Natural killer cell (primary cell): ENCODE data around the gene HADH. TPM values are rescaled to one million over a fixed set of nuclear protein-coding genes. Genes with fewer than 3 reads are reported as not detected.

Source experiments
- ATAC-seq, 3 donors: fragments of 150-1000 bp in 2 of 3; fragments of 200-7000 bp in 1 of 3; cut with Tn5 transposase; 1 replicate in 1 of 3; 2 replicates in 2 of 3; pipeline ENCODE4 v1.10.0; 2021; ENCODE audit warnings: mild to moderate bottlenecking in 2 of 3, moderate library complexity in 2 of 3
- DNase-seq, 2 donors: peaks; one replicate each; pipeline versions ENCODE4 v3.0.0 to v3.0.0-alpha.2; 2013 to 2021; ENCODE audit warnings: mixed read lengths in 1 of 2
- H3K27ac ChIP-seq: one replicate; pipeline ENCODE4 v1.5.1; 2013; ENCODE audit warnings: mild to moderate bottlenecking, low read length
- H3K27me3 ChIP-seq: one replicate; pipeline ENCODE4 v1.6.1; 2013; ENCODE audit warnings: low read length; ENCODE audit not compliant: control insufficient read depth, insufficient read depth
- H3K36me3 ChIP-seq: one replicate; pipeline ENCODE4 v1.6.1; 2013; ENCODE audit warnings: low read length; ENCODE audit not compliant: control insufficient read depth, insufficient read depth
- H3K4me1 ChIP-seq: one replicate; pipeline ENCODE4 v1.6.1; 2013; ENCODE audit warnings: low read length; ENCODE audit not compliant: control insufficient read depth, insufficient read depth
- H3K4me3 ChIP-seq: one replicate; pipeline ENCODE4 v1.5.1; 2013; ENCODE audit warnings: low read length
- H3K9me3 ChIP-seq: one replicate; pipeline ENCODE4 v1.6.1; 2013; ENCODE audit warnings: low read length; ENCODE audit not compliant: control insufficient read depth, insufficient read depth
- H3K27ac Mint-ChIP-seq, 2 donors: one replicate each; pipeline ENCODE4 v1.8.0; 2022; ENCODE audit warnings: mild to moderate bottlenecking in 2 of 2, mixed read lengths in 2 of 2, moderate library complexity in 1 of 2
- H3K27me3 Mint-ChIP-seq, 2 donors: one replicate each; pipeline ENCODE4 v1.8.0; 2022; ENCODE audit warnings: low read depth in 2 of 2, mixed read lengths in 2 of 2
- H3K36me3 Mint-ChIP-seq: one replicate; pipeline ENCODE4 v1.8.0; 2022; ENCODE audit warnings: mixed read lengths
- H3K4me1 Mint-ChIP-seq, 2 donors: one replicate each; pipeline ENCODE4 v1.8.0; 2022; ENCODE audit warnings: mixed read lengths in 2 of 2
- H3K4me3 Mint-ChIP-seq: one replicate; pipeline ENCODE4 v1.8.0; 2022; ENCODE audit warnings: mild to moderate bottlenecking, moderate library complexity, mixed read lengths
- H3K9me3 Mint-ChIP-seq, 2 donors: one replicate each; pipeline ENCODE4 v1.8.0; 2022; ENCODE audit warnings: mixed read lengths in 2 of 2
- WGBS: methylation state at CpG from one replicate; pipeline ENCODE4 v1.1.7; 2013; ENCODE audit warnings: missing lambda C conversion rate; ENCODE audit not compliant: insufficient coverage; 5-methylcytosine and 5-hydroxymethylcytosine counted together
- intact Hi-C: fragments of 100-400 bp; cut with micrococcal nuclease; formaldehyde crosslinking; loops from one replicate; pipeline ENCODE4 v1.14.2; 2022
- total RNA-seq, 4 donors: library from RNA; stranded (reverse); fragments of 120-200 nt in 1 of 4; gene quantifications; one replicate each; pipeline versions ENCODE4 v1.2.3 to v1.2.4, GENCODE V29; 2013 to 2022
- TF ChIP-seq, protein P1 (sequence below): fragments of 200-600 bp; IDR thresholded peaks from one replicate; pipeline ENCODE4 v1.8.0; 2022; ENCODE audit warnings: antibody characterized with exemption

HADH gene
- total RNA-seq, 3 donors from 2014 or later (not counting 1 experiment from before 2014, with no cell fraction given), result 9.1 to 16.5 (median 14.4) TPM

DNA sequence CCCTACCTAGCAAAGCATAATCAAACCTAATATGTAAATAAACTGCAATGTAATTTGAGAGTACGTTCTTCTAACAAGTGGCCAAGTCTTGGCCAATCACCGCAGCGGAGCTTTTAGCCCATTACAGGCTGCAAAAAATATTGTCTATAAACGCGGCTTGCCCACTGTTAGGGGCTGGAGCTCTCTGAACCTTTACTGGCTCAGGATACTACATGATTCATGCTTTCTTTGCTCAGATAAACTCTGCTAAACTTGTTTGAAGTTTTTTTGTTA, 990 bp upstream of the HADH start:
- no peak for ATAC-seq
- H3K27ac Mint-ChIP-seq, result peak overlapping the region; percentile 89 to 94
- no peak overlapping the region for H3K27ac ChIP-seq

DNA sequence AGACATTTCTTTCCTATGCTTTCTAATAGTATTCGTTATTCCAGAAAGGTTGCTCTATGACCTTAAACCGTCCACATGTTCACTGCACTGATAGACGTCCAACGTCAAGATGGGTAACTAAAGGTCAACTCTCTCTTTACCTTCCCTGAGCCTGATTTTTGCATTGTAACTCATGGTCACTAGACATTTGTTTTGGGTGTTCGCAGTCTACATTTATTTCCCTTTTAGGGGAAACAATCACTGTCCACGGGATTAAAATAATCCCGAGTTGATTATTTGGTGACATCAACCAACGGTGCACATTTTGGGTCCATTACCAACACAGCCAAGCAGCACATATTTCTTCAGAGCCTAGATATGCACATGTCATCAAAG, 540 bp upstream of the HADH start:
- Mint-ChIP-seq H3K27ac (peak overlapping the region; percentile 89 to 94), H3K36me3 (no peaks in the 10 kb centered on the region), H3K27me3 (no peaks in the 10 kb centered on the region), H3K4me3 (peak overlapping the region; percentile 89), H3K4me1 (peaks cover 24 to 28% of the 10 kb centered on the region in 2 donors), H3K9me3 (no peaks in the 10 kb centered on the region)
- Histone ChIP-seq H3K27ac (peak overlapping the region; percentile 41), H3K36me3 (no peaks in the 10 kb centered on the region), H3K27me3 (no peaks in the 10 kb centered on the region), H3K4me3 (peak overlapping the region; percentile 46), H3K9me3 (no peaks in the 10 kb centered on the region), H3K4me1 (peaks cover 10% of the 10 kb centered on the region)
- intact Hi-C loops, result loop anchor here (1.0 to 5.0 kb wide), 3 partner anchors 58 to 631 kb away; partner anchors contain the start of genes CYP2U1, PAPSS1 and RPL34
- ATAC-seq (peak in 1 of 3 donors; percentile 2), DNase-seq (no peak)
- TF ChIP-seq, protein P1, sequence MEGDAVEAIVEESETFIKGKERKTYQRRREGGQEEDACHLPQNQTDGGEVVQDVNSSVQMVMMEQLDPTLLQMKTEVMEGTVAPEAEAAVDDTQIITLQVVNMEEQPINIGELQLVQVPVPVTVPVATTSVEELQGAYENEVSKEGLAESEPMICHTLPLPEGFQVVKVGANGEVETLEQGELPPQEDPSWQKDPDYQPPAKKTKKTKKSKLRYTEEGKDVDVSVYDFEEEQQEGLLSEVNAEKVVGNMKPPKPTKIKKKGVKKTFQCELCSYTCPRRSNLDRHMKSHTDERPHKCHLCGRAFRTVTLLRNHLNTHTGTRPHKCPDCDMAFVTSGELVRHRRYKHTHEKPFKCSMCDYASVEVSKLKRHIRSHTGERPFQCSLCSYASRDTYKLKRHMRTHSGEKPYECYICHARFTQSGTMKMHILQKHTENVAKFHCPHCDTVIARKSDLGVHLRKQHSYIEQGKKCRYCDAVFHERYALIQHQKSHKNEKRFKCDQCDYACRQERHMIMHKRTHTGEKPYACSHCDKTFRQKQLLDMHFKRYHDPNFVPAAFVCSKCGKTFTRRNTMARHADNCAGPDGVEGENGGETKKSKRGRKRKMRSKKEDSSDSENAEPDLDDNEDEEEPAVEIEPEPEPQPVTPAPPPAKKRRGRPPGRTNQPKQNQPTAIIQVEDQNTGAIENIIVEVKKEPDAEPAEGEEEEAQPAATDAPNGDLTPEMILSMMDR, result no peak
- 15% methylated on average over 8 of the region's 8 CpGs for WGBS

More for the DNA sequence above, 990 bp upstream of the HADH start:
- H3K4me1 ChIP-seq, result peaks cover 10% of the 10 kb centered on the region
- WGBS, result 95% methylated on average over 5 of the region's 5 CpGs
- no peaks in the 10 kb centered on the region for H3K36me3 ChIP-seq
- no peaks in the 10 kb centered on the region for H3K27me3 ChIP-seq
- H3K9me3 ChIP-seq, result no peaks in the 10 kb centered on the region
- TF ChIP-seq, protein P1, result no peak
- intact Hi-C loops, result loop anchor here (1.0 to 5.0 kb wide), 3 partner anchors 57 to 632 kb away; partner anchors contain the start of genes CYP2U1, PAPSS1 and RPL34
- H3K4me3 Mint-ChIP-seq, result no peak overlapping the region
- no peaks in the 10 kb centered on the region for H3K36me3 Mint-ChIP-seq
- H3K27me3 Mint-ChIP-seq, result no peaks in the 10 kb centered on the region
- no peak for DNase-seq
- H3K4me1 Mint-ChIP-seq, result peaks cover 24% of the 10 kb centered on the region in 2 donors
- no peaks in the 10 kb centered on the region for H3K9me3 Mint-ChIP-seq
- H3K4me3 ChIP-seq, result no peak overlapping the region

DNA sequence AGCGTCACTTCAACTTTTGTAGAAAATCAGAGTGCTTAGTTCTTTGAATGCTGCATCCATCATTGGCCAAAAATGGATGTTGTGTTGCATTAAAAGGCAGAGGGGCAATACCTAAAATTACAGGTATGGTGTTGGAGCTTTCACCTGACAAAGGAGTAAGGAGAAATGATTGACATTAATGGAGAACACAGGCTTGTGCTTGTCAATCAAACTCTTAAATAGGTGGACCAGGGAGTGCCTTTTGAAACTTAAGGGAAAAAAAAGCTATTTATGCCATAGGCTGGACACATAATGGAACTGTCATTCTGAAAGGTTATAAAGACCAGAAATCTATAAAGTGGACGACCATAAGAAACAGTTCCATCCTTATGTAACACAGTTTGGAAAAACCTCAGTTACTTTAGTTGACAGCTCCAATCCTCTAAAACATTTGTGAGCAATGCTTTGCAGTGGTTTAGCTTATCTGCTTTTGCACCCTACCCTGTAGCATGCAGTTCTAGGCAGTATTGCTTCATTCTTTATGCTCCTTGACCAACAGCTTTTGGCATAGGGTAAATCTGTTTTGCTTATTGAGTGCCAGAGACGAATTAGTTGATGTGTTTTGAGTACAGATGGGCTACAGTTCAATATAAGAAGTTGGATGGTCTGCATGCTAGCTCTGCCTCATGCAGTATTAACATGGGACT, 2.4 kb downstream of the HADH start:
- no peaks in the 10 kb centered on the region for H3K36me3 Mint-ChIP-seq

More for the DNA sequence above, 2.4 kb downstream of the HADH start:
- no peaks in the 10 kb centered on the region for H3K27me3 Mint-ChIP-seq
- peak overlapping the region; percentile 29 to 89 for H3K27ac Mint-ChIP-seq
- DNase-seq (no peak), ATAC-seq (no peak)
- 83% methylated on average over 3 of the region's 3 CpGs for WGBS
- no peaks in the 10 kb centered on the region for H3K9me3 Mint-ChIP-seq
- H3K27ac ChIP-seq, result no peak overlapping the region
- intact Hi-C loops, result no loop called here
- H3K4me1 ChIP-seq, result peaks cover 10% of the 10 kb centered on the region
- no peak overlapping the region for H3K4me3 ChIP-seq
- H3K4me1 Mint-ChIP-seq, result peaks cover 40 to 53% of the 10 kb centered on the region in 2 donors
- H3K27me3 ChIP-seq, result no peaks in the 10 kb centered on the region
- no peaks in the 10 kb centered on the region for H3K36me3 ChIP-seq
- H3K9me3 ChIP-seq, result no peaks in the 10 kb centered on the region
- H3K4me3 Mint-ChIP-seq, result peak overlapping the region; percentile 89
- TF ChIP-seq, protein P1, result no peak
